ENCODE data around the gene CXCL16. TPM values are rescaled to one million over a fixed set of nuclear protein-coding genes. Genes with fewer than 3 reads are reported as not detected.

The CXCL16 gene
- total and polyA plus RNA-seq, 2 of the 13 experiments (the other 11 are each of a cell fraction or from before 2014, with no cell fraction given), result 9.4 to 101 TPM

GRCh38 chr17:4709794-4710692 is 29.7 kb downstream of the CXCL16 start, which contains the start of gene ARRB2:
Gene ARRB2 (plus strand): TSS chr17:4710632. CDS start chr17:4710722, 90 bp downstream.
- BruUV-seq (replicated peaks), result no TSS peak
- peak within 1 kb of the TSS; percentile 73 for H3K9ac ChIP-seq (ENCODE audit: insufficient read depth, low read depth, low read length)
- no peaks in the 10 kb centered on the region; the same call in 1 of the 2 replicates for H4K20me1 ChIP-seq (ENCODE audit: insufficient read depth, low read length)
- peak; percentile 83 for FAIRE-seq
- ChIA-PET POLR2A (interaction anchor here (0.6 to 5.9 kb wide), 22 partner anchors 9 to 257 kb away, joined by 3 to 107 read pairs (median 4); partner anchors contain the start of genes GLTPD2, MED11, PLD2 and PSMB6), CTCF (ENCODE audit: low intra/inter-chr PET ratio, low total read pairs) (interaction anchor here (0.8 to 1.9 kb wide), 5 partner anchors 22 to 179 kb away, joined by 3 to 11 read pairs (median 6); partner anchors contain the start of gene MED11)
- H3K79me2 ChIP-seq (ENCODE audit: insufficient read depth, low read length), result peaks cover 20% of the 10 kb centered on the region
- 2% methylated on average over 25 of the region's 67 CpGs for WGBS (ENCODE audit: low lambda C conversion rate)
- peak within 1 kb of the TSS; percentile 65 for H3K27ac ChIP-seq (ENCODE audit: extremely low read length, insufficient read depth, low read length)
- no peaks in the 10 kb centered on the region for H3K9me3 ChIP-seq (ENCODE audit: low read length)
- in situ Hi-C loops (cut with HindIII; ENCODE audit: extremely low pct_ligation_motif_present, low pct_unique_long_range_greater_than_20kb), result no loop called here
- H3K36me3 ChIP-seq (replicated peaks in 1 of 2; ENCODE audit: control insufficient read depth in 1 of 2, insufficient read depth in 2 of 2, low read length in 2 of 2), result no peaks in the 10 kb centered on the region
- intact Hi-C loops (cut with micrococcal nuclease; ENCODE audit: unreplicated experiment), result loop anchor here (1.0 to 10.0 kb wide), 5 partner anchors 11 to 255 kb away; partner anchors contain the start of genes GLTPD2, MED11 and SPAG7
- peak within 1 kb of the TSS; percentile 72 to 86 (median 85) for H3K4me3 ChIP-seq (replicated peaks in 1 of 3; ENCODE audit: insufficient read depth in 1 of 3, low read depth in 2 of 3, low read length in 3 of 3)
- H3K27me3 ChIP-seq (ENCODE audit: control insufficient read depth in 1 of 2, insufficient read depth in 2 of 2, low read length in 2 of 2), result no peaks in the 10 kb centered on the region
- no peak within 1 kb of the TSS for H2AFZ ChIP-seq (ENCODE audit: low read length)
- peak; percentile 80 for ATAC-seq
- peak within 1 kb of the TSS; percentile 91 for H3K4me2 ChIP-seq (ENCODE audit: low read depth, low read length)
- peak; percentile 97 for DNase-seq (ENCODE audit: low spot score)
- H3K4me1 ChIP-seq (ENCODE audit: insufficient read depth, low read length), result peaks cover 43% of the 10 kb centered on the region
- TF ChIP-seq NONO (IDR thresholded peaks at IDR 0.05) (no peak), NONO (CRISPR knock-in tag; conservative IDR thresholded peaks at IDR 0.05) (peak; percentile 59; the same call in 1 of the 2 replicates), ZNF792 (CRISPR knock-in tag; IDR thresholded peaks at IDR 0.05) (peak; percentile 22; the same call in 1 of the 2 replicates), SMYD3 (CRISPR knock-in tag; IDR thresholded peaks at IDR 0.05) (no peak), ZNF567 (CRISPR knock-in tag; IDR thresholded peaks at IDR 0.05; ENCODE audit: borderline replicate concordance) (0 out of 2 replicates have a peak, but pooled peaks have one; percentile 21), ARNT2 (CRISPR knock-in tag; IDR thresholded peaks at IDR 0.05; ENCODE audit: low read depth) (peak; percentile 19; the same call in 1 of the 2 replicates), FUBP1 (CRISPR knock-in tag; IDR thresholded peaks at IDR 0.05; ENCODE audit: borderline replicate concordance) (0 out of 2 replicates have a peak, but pooled peaks have one; percentile 76), ZNF878 (CRISPR knock-in tag; IDR thresholded peaks at IDR 0.05) (no peak), MAFF (IDR thresholded peaks at IDR 0.05; ENCODE audit: low read depth, low read length) (no peak), HMGXB4 (CRISPR knock-in tag; IDR thresholded peaks at IDR 0.05; ENCODE audit: borderline replicate concordance in 1 of 2, low read depth in 1 of 2) (peak in 1 of 2 experiments; percentile 54; a peak in 2 of 4 replicates), HNRNPUL1 (IDR thresholded peaks at IDR 0.05; ENCODE audit: low read depth, low read length) (no peak), FOSL2 (CRISPR knock-in tag; IDR thresholded peaks at IDR 0.05) (peak; percentile 72), ZNF430 (CRISPR knock-in tag; IDR thresholded peaks at IDR 0.05) (no peak), WIZ (CRISPR knock-in tag; IDR thresholded peaks at IDR 0.05) (no peak), ZBTB3 (CRISPR knock-in tag; IDR thresholded peaks at IDR 0.05; ENCODE audit: borderline replicate concordance, low read depth) (no peak), ZNF143 (CRISPR knock-in tag; IDR thresholded peaks at IDR 0.05) (no peak), ZSCAN25 (CRISPR knock-in tag; IDR thresholded peaks at IDR 0.05) (no peak)
- TF ChIP-seq, protein P1, sequence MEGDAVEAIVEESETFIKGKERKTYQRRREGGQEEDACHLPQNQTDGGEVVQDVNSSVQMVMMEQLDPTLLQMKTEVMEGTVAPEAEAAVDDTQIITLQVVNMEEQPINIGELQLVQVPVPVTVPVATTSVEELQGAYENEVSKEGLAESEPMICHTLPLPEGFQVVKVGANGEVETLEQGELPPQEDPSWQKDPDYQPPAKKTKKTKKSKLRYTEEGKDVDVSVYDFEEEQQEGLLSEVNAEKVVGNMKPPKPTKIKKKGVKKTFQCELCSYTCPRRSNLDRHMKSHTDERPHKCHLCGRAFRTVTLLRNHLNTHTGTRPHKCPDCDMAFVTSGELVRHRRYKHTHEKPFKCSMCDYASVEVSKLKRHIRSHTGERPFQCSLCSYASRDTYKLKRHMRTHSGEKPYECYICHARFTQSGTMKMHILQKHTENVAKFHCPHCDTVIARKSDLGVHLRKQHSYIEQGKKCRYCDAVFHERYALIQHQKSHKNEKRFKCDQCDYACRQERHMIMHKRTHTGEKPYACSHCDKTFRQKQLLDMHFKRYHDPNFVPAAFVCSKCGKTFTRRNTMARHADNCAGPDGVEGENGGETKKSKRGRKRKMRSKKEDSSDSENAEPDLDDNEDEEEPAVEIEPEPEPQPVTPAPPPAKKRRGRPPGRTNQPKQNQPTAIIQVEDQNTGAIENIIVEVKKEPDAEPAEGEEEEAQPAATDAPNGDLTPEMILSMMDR (CRISPR knock-in tag; IDR thresholded peaks at IDR 0.05), result peak; percentile 85

Data from HepG2 (cell line).